Stimulated activated CD8-positive, alpha-beta memory T cell treated with anti-CD3 and anti-CD28 coated beads, Interleukin-15, amount 100 ng/mL, for 48 hours (primary cell): ENCODE data around the gene HYAL3.
"Not testable (repeated sequence)": the region's sequence is repeated elsewhere in the genome, so short reads cannot be mapped to it uniquely, and the experiment has no call there.

Experiments used
- DNase-seq, 2 donors: peaks; one replicate each; pipeline ENCODE4 v3.0.0-alpha.2; 2020; ENCODE audit warnings: low read depth in 2 of 2

Gene HYAL3

GRCh38 chr3:50314816-50315215, 15.6 kb upstream of the HYAL3 start:
- no peak for DNase-seq

DNA sequence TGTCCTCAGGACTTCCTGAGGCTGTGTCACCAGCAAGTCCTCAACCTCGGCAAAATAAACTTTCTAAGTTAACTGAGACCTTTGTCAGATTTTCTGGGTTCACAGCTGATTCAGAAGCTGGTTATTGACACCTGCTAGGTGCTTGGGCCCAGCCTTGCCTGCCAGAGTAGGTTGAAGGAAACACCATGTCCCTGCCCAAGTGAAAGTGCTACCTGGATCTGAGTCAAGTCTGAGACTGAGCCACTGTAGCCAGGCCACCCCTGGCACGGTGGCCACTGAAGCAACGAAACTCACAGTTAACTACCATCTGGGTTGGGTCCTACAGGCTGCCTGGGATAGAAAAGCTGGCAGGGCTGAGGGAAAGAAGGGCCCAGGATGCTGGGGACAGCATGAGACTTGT, 15.1 kb upstream of the HYAL3 start:
- no peak for DNase-seq

DNA sequence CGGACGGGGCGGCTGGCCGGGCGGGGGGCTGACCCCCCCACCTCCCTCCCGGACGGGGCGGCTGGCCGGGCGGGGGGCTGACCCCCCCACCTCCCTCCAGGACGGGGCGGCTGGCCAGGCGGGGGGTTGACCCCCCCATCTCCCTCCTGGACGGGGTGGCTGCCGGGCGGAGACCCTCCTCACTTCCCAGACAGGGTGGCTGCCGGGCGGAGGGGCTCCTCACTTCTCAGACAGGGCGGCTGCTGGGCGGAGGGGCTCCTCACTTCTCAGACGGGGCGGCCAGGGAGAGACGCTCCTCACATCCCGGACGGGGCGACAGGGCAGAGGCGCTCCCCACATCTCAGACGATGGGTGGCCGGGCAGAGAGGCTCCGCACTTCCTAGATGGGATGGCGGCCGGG, 12.8 kb upstream of the HYAL3 start:
- not testable (repeated sequence) for DNase-seq

- DNase-seq, result no peak
Observed at GRCh38 chr3:50304601-50305000, 5.4 kb upstream of the HYAL3 start.

- no peak for DNase-seq
Observed at GRCh38 chr3:50303013-50303815, 4.0 kb upstream of the HYAL3 start, which contains the start of gene HYAL1. Gene HYAL1 (minus strand): TSS chr3:50303574. CDS start chr3:50302956, 618 bp downstream.

- no peak for DNase-seq
Observed at GRCh38 chr3:50302095-50303012, 3.1 kb upstream of the HYAL3 start.

DNA sequence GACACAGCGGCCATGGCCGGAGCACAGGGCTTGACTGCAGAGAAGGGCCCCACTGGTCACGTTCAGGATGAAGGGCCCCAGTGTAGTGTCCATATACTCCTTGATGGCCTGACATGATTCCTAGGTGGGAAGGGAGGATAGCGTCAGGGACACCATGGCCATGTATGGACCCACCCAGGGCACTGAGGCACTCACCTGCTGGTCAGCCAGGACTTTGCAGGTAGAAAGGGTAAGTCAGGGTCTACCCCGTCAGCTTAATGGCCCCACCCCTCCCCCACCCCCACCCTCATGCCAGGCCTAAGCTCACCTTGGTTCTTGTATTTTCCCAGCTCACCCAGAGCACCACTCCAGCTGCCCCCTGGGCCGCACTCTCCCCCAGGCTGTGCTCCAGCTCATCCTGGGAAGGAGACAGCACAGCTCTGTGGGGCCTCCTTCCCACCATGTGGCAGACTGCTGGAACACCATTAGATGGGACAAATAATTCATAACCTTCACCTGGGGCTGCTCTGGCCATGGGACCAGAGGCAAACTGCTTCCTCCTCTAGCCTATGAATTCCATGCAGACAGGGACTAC, 1.6 kb upstream of the HYAL3 start:
- no peak for DNase-seq

DNA sequence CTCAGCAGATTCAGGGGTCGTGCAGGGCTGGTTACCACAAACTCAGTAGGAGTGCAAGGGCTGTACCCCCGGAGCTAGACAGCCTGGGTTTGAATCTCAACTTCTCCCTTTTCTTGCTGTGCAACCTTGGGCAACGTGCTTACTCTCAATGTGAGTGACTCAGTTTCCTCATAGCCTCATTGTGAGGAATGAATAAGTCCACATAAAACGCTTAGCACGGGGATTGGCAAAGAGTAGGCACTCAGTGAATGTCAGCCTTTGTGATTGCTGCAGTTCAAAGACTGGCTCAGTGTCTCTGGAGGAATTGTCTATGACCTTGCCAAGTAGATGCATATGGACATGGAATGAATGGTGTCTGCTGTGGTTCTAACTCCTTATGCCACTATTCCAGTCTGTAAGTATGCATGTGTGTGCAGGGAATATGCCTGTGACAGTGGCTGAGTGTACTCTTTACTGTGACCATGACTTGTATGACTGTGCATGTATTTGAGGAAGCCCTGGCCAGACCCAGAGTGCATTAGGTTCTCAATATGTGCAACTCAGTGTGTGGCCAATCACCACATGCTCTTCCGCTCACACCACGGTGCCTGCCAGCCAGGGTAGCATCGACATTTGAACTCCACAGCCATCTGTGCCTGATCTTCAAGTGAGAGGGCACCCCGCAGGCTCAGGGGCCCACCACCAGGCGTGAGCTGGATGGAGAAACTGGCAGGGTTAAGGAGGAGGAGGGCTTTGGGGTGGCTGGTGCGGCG, 900 bp upstream of the HYAL3 start:
- no peak for DNase-seq

DNA sequence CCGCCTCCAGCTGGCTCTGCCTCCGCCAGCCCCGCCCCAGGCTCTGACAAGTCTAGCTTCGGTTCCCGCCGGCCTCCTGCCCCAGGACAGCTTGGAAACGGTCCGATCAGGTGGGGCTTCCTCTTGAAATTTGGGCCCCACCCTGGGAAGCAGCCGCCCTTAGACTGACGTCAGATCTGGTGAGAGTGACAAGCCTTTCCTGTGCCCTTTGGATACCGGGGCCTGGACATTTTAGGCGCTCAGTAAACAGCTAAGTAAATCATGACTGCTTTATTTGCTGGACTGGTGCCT, 378 bp upstream of the HYAL3 start:
- DNase-seq, result no peak

GRCh38 chr3:50297896-50298725, 1.1 kb downstream of the HYAL3 start:
- DNase-seq, result no peak

DNA sequence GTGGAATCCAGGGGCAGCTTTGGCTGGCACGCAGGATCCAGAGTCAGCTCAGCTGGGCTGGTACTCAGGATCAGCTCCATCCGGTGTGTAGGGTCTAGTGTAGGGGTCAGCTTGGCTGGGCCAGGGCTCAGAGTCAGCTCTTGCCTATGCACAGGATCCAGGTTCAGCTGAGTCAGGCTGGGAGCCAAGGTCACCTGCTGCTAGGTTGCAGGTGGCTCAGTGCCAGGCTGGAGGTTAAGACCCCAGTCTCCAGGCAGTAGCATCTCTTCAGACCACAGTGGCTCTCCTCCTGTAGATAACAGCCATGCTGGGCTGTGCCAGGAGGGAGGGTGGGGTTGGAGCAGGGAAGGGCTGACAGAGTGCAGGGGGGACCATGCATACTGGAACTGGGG, 1.8 kb downstream of the HYAL3 start:
- no peak for DNase-seq

DNA sequence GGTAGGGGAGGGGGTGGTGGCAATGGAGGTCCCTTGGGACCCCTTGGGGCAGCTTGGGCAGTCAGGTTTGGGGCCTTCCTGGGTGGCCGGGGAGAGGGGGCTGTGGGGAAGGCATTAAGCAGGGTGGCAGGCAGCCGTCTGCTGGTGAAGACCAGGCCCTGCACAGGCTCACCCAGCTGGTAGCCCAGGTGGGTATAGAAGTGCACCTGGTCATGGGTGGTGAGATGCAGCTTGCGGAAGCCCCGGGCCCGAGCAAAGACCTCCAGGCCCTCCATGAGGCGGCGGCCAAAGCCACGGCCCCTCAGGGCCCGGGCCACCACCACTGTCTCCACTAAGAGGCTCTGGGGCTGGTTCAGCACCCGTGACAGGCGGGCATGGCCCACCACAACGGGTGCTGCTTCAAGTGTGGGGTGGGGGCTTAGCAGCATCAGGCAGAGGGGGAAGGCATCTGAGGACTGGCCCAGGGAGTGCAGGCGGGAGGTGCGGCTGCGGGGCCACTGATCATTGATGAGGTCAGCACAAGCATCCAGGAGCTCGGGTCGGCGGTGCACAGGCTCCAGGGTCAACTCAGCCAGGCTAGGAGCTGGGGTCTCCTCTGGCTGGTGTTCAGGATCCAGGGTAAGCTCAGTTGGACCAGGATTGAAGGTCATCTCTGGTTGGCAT, 2.4 kb downstream of the HYAL3 start:
- DNase-seq, result no peak

DNA sequence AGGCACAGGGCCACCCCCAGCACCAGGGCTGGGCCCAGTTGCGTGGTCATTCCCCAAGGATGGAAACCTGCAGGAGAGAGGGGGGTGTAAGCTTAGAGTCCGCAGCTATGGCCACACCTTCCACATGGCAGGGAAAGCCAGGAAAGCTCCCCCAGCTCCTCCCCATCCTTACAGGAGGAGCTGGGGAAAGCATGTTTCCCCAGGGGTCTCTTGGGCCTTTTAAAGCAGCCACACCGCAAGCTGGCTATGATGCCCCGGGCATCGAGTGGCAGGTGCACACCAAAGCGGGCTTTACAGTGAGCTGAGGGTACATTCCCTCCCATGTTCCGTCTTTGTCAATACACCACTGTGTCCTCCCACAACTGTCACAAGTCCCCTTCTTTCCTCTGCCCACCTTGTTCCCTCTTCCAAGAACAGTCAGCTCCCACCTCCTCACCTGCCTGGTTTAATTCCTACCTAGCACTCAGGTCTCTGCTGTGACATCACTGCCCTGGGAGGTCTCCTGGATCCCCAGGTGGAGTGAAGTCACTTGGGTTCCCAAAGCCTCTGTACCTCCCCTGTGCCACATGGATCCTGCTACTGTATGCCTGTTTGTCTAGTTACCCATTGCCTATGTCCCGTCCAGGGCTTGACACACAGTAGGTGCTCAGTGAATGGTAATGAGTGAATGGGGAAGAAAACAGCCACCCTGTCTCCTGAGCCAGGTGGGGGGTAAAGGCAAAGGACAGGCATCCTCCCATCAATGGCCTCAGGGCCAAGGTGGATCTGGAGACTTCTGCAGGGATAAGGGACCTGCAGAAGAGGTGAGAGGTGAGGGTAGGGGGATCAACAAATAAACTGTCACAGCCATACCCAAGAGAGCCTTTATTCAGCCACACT, 3.4 kb downstream of the HYAL3 start:
- DNase-seq, result no peak

- no peak for DNase-seq
Observed at GRCh38 chr3:50294492-50295403, 4.5 kb downstream of the HYAL3 start.

- no peak for DNase-seq
Observed at GRCh38 chr3:50294089-50294488, 5.1 kb downstream of the HYAL3 start.

DNA sequence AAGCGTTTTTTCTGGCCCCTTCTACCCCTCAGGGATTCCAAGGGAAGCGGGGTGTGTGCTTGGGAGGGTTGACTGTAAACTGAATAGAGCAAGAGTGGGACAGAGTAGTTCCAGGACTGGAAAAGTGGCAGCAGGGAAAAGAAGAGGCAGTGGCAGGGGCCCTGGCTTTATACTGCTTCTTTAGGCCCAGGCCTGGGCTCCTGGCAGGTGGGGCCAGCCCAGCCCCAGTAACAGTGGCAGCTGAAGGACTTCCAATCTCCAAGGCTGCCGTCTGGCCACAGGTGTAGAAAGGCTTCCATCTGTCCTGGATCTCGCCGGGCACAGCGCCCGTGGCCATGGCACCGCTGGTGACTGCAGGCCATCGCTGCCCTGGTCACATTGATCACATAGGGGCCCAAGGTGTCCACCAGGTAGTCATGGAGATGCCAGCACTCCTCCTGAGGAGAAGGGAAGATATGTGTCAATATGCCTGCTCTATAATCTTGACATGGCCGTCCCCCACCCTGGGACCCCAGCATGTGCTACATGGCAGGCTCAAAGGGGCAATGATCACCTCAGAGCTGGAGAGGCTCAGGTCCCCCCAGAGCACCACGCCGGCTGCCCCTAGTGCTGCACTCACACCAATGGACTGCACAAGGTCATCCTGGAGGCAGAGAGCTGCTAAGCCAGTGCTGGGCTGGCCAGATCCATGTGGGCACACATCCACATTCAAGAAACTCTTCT, 6.0 kb downstream of the HYAL3 start:
- no peak for DNase-seq

GRCh38 chr3:50292159-50293078, 6.8 kb downstream of the HYAL3 start, which contains the start of gene IFRD2:
Gene IFRD2 (minus strand): TSS chr3:50292429. CDS start chr3:50292274, 155 bp downstream.
- peak; percentile 93 to 95 for DNase-seq
